Retinal pigment epithelial cell (primary cell): ENCODE results near the gene MRPL55.

Source experiments
- DNase-seq: peaks from one replicate; pipeline ENCODE4 v3.0.0-alpha.2; 2010; ENCODE audit warnings: low read depth
- H3K4me3 ChIP-seq: 2 replicates; pipeline ENCODE4 v1.5.1; 2011; ENCODE audit warnings: mild to moderate bottlenecking, low read length, control low read depth, moderate library complexity
- CTCF ChIP-seq: conservative IDR thresholded peaks from 2 replicates; pipeline ENCODE4 v1.5.1; 2011; ENCODE audit warnings: low read depth, low read length, control low read depth, inconsistent platforms

The MRPL55 gene

GRCh38 chr1:228098323-228098931 lies 10.7 kb downstream of the MRPL55 start:
- DNase-seq, result no peak

GRCh38 chr1:228097333-228098081 lies 11.6 kb downstream of the MRPL55 start:
- no peak for DNase-seq
- no peak for TF ChIP-seq CTCF
- H3K4me3 ChIP-seq, result no peak overlapping the region

More at GRCh38 chr1:228098323-228098931, 10.7 kb downstream of the MRPL55 start:
- no peak overlapping the region for H3K4me3 ChIP-seq
- no peak for TF ChIP-seq CTCF

GRCh38 chr1:228096416-228097332 lies 12.4 kb downstream of the MRPL55 start:
- no peak for TF ChIP-seq CTCF
- no peak for DNase-seq
- no peak overlapping the region for H3K4me3 ChIP-seq

- DNase-seq, result no peak
- H3K4me3 ChIP-seq, result no peak overlapping the region
- TF ChIP-seq CTCF, result no peak
Measured at GRCh38 chr1:228095938-228096337, 13.2 kb downstream of the MRPL55 start.

GRCh38 chr1:228095161-228095560 lies 13.9 kb downstream of the MRPL55 start:
- no peak for TF ChIP-seq CTCF
- DNase-seq, result no peak
- no peak overlapping the region for H3K4me3 ChIP-seq

GRCh38 chr1:228094432-228095016 lies 14.6 kb downstream of the MRPL55 start:
- DNase-seq, result no peak
- no peak for TF ChIP-seq CTCF
- no peak overlapping the region for H3K4me3 ChIP-seq
